Umbilical cord (tissue), 2 donors: ENCODE results near the gene ACSS1. TPM values are rescaled to one million over a fixed set of nuclear protein-coding genes. Genes with fewer than 3 reads are reported as not detected.
A peak's percentile ranks its signal among the peaks of the same experiment; 100 is the strongest.

Source experiments
- DNase-seq: peaks from one replicate; pipeline ENCODE4 v3.0.0-alpha.2; 2015; ENCODE audit warnings: low spot score
- total RNA-seq: library from RNA; depleted of rRNA; stranded (reverse); fragments of >200 nt; gene quantifications from one replicate; pipeline ENCODE4 v1.2.3, GENCODE V29; 2014; ENCODE audit warnings: low replicate concordance; ENCODE audit not compliant: insufficient read depth

ACSS1 gene
- total RNA-seq, 1 donor from 2014 or later: 26.2 TPM

- no peak for DNase-seq
Measured at GRCh38 chr20:25046736-25047666, 10.9 kb downstream of the ACSS1 start.

- DNase-seq: no peak
Measured at GRCh38 chr20:25046181-25046641, 11.7 kb downstream of the ACSS1 start.

GRCh38 chr20:25045343-25045712 lies 12.6 kb downstream of the ACSS1 start:
- DNase-seq: no peak

- DNase-seq: no peak
Measured at GRCh38 chr20:25044660-25045342, 13.1 kb downstream of the ACSS1 start.

GRCh38 chr20:25044261-25044560 lies 13.7 kb downstream of the ACSS1 start:
- DNase-seq: no peak

- no peak for DNase-seq
Measured at GRCh38 chr20:25043499-25044260, 14.3 kb downstream of the ACSS1 start.

GRCh38 chr20:25042531-25043498 lies 15.1 kb downstream of the ACSS1 start:
- DNase-seq: no peak

GRCh38 chr20:25041813-25042530 lies 16.0 kb downstream of the ACSS1 start:
- DNase-seq: no peak

- peak; percentile 95 for DNase-seq
Measured at GRCh38 chr20:25040438-25040831, 17.5 kb downstream of the ACSS1 start.

- DNase-seq: peak; percentile 91
Measured at GRCh38 chr20:25039697-25040437, 18.1 kb downstream of the ACSS1 start.

GRCh38 chr20:25038591-25039015 lies 19.3 kb downstream of the ACSS1 start:
- no peak for DNase-seq

GRCh38 chr20:25038103-25038410 lies 19.9 kb downstream of the ACSS1 start:
- no peak for DNase-seq

GRCh38 chr20:25037288-25038102 lies 20.4 kb downstream of the ACSS1 start:
- DNase-seq: no peak

- no peak for DNase-seq
Measured at GRCh38 chr20:25036331-25036936, 21.5 kb downstream of the ACSS1 start.

GRCh38 chr20:25035921-25036320 lies 22.0 kb downstream of the ACSS1 start:
- DNase-seq: no peak

GRCh38 chr20:25033924-25034300 lies 24.0 kb downstream of the ACSS1 start:
- peak; percentile 89 for DNase-seq

GRCh38 chr20:25033265-25033923 lies 24.5 kb downstream of the ACSS1 start:
- DNase-seq: peak; percentile 72
